ENCODE measurements around the gene IL36G.

DNA sequence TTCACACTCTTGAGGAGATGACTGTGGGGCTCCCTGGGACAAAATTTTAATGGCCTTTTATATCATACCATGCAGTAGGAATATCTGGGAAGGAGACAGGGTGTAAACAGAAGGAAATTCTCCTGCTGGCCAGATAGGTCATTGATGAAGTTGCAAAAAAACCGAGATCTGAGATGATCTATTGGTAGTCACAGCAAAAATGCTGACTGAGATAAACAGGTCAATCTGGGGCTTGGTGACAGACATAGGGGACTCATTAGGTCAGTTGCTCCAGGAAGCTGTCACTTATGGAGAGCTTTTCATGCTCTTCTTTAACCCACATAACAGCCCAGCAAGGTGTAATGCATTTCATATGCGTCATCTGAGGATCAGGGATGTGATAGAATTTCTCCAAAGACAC is 24.9 kb downstream of the IL36G start:
- no peak for TF ChIP-seq POLR2A (IDR thresholded peaks at IDR 0.05; ENCODE audit: low read length)
- TF ChIP-seq, protein P1, sequence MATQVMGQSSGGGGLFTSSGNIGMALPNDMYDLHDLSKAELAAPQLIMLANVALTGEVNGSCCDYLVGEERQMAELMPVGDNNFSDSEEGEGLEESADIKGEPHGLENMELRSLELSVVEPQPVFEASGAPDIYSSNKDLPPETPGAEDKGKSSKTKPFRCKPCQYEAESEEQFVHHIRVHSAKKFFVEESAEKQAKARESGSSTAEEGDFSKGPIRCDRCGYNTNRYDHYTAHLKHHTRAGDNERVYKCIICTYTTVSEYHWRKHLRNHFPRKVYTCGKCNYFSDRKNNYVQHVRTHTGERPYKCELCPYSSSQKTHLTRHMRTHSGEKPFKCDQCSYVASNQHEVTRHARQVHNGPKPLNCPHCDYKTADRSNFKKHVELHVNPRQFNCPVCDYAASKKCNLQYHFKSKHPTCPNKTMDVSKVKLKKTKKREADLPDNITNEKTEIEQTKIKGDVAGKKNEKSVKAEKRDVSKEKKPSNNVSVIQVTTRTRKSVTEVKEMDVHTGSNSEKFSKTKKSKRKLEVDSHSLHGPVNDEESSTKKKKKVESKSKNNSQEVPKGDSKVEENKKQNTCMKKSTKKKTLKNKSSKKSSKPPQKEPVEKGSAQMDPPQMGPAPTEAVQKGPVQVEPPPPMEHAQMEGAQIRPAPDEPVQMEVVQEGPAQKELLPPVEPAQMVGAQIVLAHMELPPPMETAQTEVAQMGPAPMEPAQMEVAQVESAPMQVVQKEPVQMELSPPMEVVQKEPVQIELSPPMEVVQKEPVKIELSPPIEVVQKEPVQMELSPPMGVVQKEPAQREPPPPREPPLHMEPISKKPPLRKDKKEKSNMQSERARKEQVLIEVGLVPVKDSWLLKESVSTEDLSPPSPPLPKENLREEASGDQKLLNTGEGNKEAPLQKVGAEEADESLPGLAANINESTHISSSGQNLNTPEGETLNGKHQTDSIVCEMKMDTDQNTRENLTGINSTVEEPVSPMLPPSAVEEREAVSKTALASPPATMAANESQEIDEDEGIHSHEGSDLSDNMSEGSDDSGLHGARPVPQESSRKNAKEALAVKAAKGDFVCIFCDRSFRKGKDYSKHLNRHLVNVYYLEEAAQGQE (IDR thresholded peaks at IDR 0.05) = no peak
